Naive B cell (primary cell): ENCODE data around the gene ZNF511. TPM values are rescaled to one million over a fixed set of nuclear protein-coding genes. Genes with fewer than 3 reads are reported as not detected.

ENCODE experiments used
- ATAC-seq, 2 donors: fragments of 150-1000 bp; cut with Tn5 transposase; 2 replicates each; pipeline ENCODE4 v1.10.0; 2021; ENCODE audit warnings: low read depth in 2 of 2, mild to moderate bottlenecking in 2 of 2, moderate library complexity in 2 of 2
- DNase-seq: peaks from one replicate; pipeline ENCODE4 v3.0.0; 2022
- H3K27ac Mint-ChIP-seq, 6 donors: one replicate each; pipeline ENCODE4 v1.8.0; 2020 to 2022; ENCODE audit warnings: mild to moderate bottlenecking in 6 of 6, mixed read lengths in 6 of 6, moderate library complexity in 5 of 6, inconsistent platforms in 2 of 6
- H3K27me3 Mint-ChIP-seq, 3 donors: one replicate each; pipeline ENCODE4 v1.8.0; 2021 to 2022; ENCODE audit warnings: mixed read lengths in 3 of 3, mild to moderate bottlenecking in 1 of 3
- H3K36me3 Mint-ChIP-seq, 2 donors: one replicate each; pipeline ENCODE4 v1.8.0; 2020 to 2022; ENCODE audit warnings: mixed read lengths in 2 of 2, inconsistent platforms in 1 of 2, mild to moderate bottlenecking in 1 of 2
- H3K4me1 Mint-ChIP-seq, 3 donors: one replicate each; pipeline ENCODE4 v1.8.0; 2020 to 2022; ENCODE audit warnings: mixed read lengths in 3 of 3, inconsistent platforms in 1 of 3, mild to moderate bottlenecking in 1 of 3, moderate library complexity in 1 of 3
- H3K4me3 Mint-ChIP-seq, 8 donors: one replicate each; pipeline ENCODE4 v1.8.0; 2020 to 2022; ENCODE audit warnings: mild to moderate bottlenecking in 8 of 8, mixed read lengths in 8 of 8, moderate library complexity in 8 of 8, inconsistent platforms in 2 of 8
- H3K9me3 Mint-ChIP-seq, 7 donors: one replicate each; pipeline ENCODE4 v1.8.0; 2020 to 2022; ENCODE audit warnings: mixed read lengths in 7 of 7, mild to moderate bottlenecking in 5 of 7, inconsistent platforms in 2 of 7, moderate library complexity in 1 of 7
- polyA plus RNA-seq, 6 donors: library from polyadenylated mRNA; unstranded; fragments of 300-500 nt; fragmentation: Illumina TruSeq; gene quantifications; one replicate each; pipeline ENCODE4 v1.2.3, GENCODE V29; 2021; ENCODE audit warnings: low read depth in 6 of 6

The ZNF511 gene
- polyA plus RNA-seq, 6 donors from 2014 or later: 60.6 to 86.0 (median 75.6) TPM

- Mint-ChIP-seq H3K36me3 (peaks cover 4 to 7% of the 10 kb centered on the region in 2 donors), H3K27ac (peak overlapping the region in 5 of 6 donors; percentile 34 to 72 (median 52)), H3K4me1 (peaks cover 21 to 31% (median 23%) of the 10 kb centered on the region in 3 donors), H3K27me3 (no peaks in the 10 kb centered on the region), H3K9me3 (no peaks in the 10 kb centered on the region), H3K4me3 (peak overlapping the region in 7 of 8 donors; percentile 2 to 87 (median 49))
- DNase-seq: no peak
- no peak for ATAC-seq
These were observed 52.5 kb downstream of the ZNF511 start for GRCh38 chr10:133361227-133361626.

DNA sequence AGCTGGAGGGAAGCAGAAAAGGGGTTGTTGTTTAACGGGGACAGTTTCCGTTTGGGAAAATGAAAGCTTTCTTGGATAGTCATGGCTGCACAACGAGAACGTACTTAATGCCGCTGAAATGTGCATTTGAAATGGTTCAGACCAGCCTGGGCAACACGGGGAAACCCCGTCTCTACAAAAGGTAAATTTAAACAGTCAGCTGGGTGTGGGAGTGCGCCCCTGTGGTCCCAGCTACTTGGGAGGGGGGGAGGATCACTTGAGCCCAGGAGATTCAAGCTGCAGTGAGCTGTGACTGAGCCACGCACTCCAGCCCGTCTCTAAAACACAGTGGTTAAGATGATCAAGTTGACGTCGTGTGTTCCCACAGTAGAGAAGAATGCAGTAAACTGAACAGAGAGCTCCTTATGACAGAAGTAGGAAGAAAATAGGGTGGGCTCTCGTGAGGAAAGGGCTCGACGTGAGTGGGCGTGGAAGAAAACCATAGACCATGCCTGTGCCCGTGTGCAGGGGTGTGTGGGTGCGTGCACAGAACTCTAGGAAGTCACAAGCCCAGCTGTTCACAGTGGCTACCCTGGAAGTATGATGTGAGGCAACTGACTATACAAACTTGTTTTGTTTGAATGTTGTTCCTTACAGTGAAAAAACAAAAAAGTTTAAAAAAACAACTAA, 53.2 kb downstream of the ZNF511 start:
- Mint-ChIP-seq H3K4me3 (peak overlapping the region; percentile 2 to 87 (median 68)), H3K4me1 (peaks cover 19 to 26% (median 22%) of the 10 kb centered on the region in 3 donors), H3K9me3 (no peaks in the 10 kb centered on the region)

More for the DNA sequence above, 53.2 kb downstream of the ZNF511 start:
- peak overlapping the region; percentile 27 to 72 (median 33) for H3K27ac Mint-ChIP-seq
- ATAC-seq (peak; percentile 3 to 7), DNase-seq (no peak)
- H3K27me3 Mint-ChIP-seq: no peaks in the 10 kb centered on the region
- peaks cover 4 to 7% of the 10 kb centered on the region in 2 donors for H3K36me3 Mint-ChIP-seq

Other genes starting within 250 kb of the ZNF511 start
- gene ADGRA1, start 221.0 kb upstream of the ZNF511 start, polyA plus RNA-seq: not detected
- under 1 TPM in 3 of 6 donors, not detected in 3; 0.04 to 0.08 (median 0.08) TPM for gene KNDC1, start 148.7 kb upstream of the ZNF511 start, polyA plus RNA-seq
- under 1 TPM in 5 of 6 donors, not detected in 1; 0.23 to 0.61 (median 0.27) TPM for gene UTF1, start 78.7 kb upstream of the ZNF511 start, polyA plus RNA-seq
- gene VENTX, start 71.1 kb upstream of the ZNF511 start, polyA plus RNA-seq: under 1 TPM in 5 of 6 donors, not detected in 1; 0.12 to 0.23 (median 0.16) TPM
- gene ADAM8, start 32.0 kb upstream of the ZNF511 start, polyA plus RNA-seq: 10 to 100 TPM; 30.0 to 56.1 (median 34.6) TPM
- 10 to 100 TPM; 19.6 to 36.2 (median 25.9) TPM for gene TUBGCP2, start within 50 bp of the ZNF511 start, polyA plus RNA-seq
- not detected for gene CALY, start 28.0 kb downstream of the ZNF511 start, polyA plus RNA-seq
- gene PRAP1, start 38.5 kb downstream of the ZNF511 start, polyA plus RNA-seq: not detected
- 10 to 100 TPM; 31.3 to 46.5 (median 42.0) TPM for gene FUOM, start 49.1 kb downstream of the ZNF511 start, polyA plus RNA-seq
- 100 to 1,000 TPM in 4 of 6 donors, 10 to 100 TPM in 2; 89.3 to 121 (median 110) TPM for gene ECHS1, start 64.4 kb downstream of the ZNF511 start, polyA plus RNA-seq
- gene PAOX, start 70.3 kb downstream of the ZNF511 start, polyA plus RNA-seq: 10 to 100 TPM; 45.3 to 63.2 (median 53.5) TPM
- gene MTG1, start 85.2 kb downstream of the ZNF511 start, polyA plus RNA-seq: 10 to 100 TPM; 41.1 to 82.6 (median 47.3) TPM
- gene SPRN, start 115.7 kb downstream of the ZNF511 start, polyA plus RNA-seq: under 1 TPM in 5 of 6 donors, not detected in 1; 0.28 to 0.68 (median 0.39) TPM
- under 1 TPM in 1 of 6 donors, not detected in 5; 0.08 TPM for gene SCART1, start 145.0 kb downstream of the ZNF511 start, polyA plus RNA-seq
- under 1 TPM in 1 of 6 donors, not detected in 5; 0.04 TPM for gene CYP2E1, start 218.4 kb downstream of the ZNF511 start, polyA plus RNA-seq